GM20431 (cell line): Measurements from ENCODE around the gene SELENOO.

Experiments
- in situ Hi-C: fragments of 300-500 bp; cut with MseI, MboI; formaldehyde crosslinking; loops from one replicate; pipeline ENCODE4 v1.15.0; 2020; ENCODE audit warnings: low sequenced_read_pairs; ENCODE audit not compliant: unreplicated experiment

Gene SELENOO

GRCh38 chr22:50260801-50261614, 60.2 kb downstream of the SELENOO start:
- in situ Hi-C loops: no loop called here

- in situ Hi-C loops: no loop called here
These were observed 61.0 kb downstream of the SELENOO start, which contains the start of gene MAPK12 for GRCh38 chr22:50261615-50262459. Gene MAPK12, minus strand, starts transcription at chr22:50261683. Its CDS starts 174 bp downstream, at chr22:50261509.

GRCh38 chr22:50262460-50262911, 61.7 kb downstream of the SELENOO start:
- in situ Hi-C loops: no loop called here

GRCh38 chr22:50262973-50263617, 62.3 kb downstream of the SELENOO start:
- in situ Hi-C loops: no loop called here

- in situ Hi-C loops: no loop called here
These were observed 63.4 kb downstream of the SELENOO start for GRCh38 chr22:50264104-50264745.

GRCh38 chr22:50264946-50265669, 64.3 kb downstream of the SELENOO start:
- in situ Hi-C loops: no loop called here

- in situ Hi-C loops: no loop called here
These were observed 66.2 kb downstream of the SELENOO start for GRCh38 chr22:50266994-50267393.
